ENCODE measurements around the gene DOK4. TPM values are rescaled to one million over a fixed set of nuclear protein-coding genes. Genes with fewer than 3 reads are reported as not detected.

DOK4 gene
- total RNA-seq, 4 donors from 2014 or later: 1.8 to 31.6 (median 24.5) TPM

DNA sequence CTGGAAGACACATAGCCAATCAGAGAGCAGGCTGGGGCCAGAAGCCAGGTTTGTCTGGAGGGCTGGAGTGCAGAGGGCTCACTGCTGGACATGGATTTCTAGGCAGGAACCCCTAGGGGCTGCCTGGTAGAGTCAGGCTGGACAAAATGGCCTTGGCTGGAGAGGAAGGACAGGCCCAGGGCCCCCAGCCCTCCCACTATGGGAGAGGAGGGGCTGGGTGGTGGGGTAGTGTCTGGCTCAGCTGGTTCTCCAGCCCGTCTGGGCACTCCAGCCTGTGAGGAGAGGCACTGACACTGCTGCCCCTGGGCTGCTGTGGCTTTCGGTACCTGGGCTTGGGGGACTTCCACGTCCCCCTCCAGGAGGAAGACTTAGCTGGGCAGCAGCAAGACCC lies 21.7 kb upstream of the DOK4 start:
- intact Hi-C loops (cut with DNase I; ENCODE audit: low total_unique reads): no loop called here
- no peaks in the 10 kb centered on the region for H3K27me3 ChIP-seq
- H3K4me3 ChIP-seq: no peak overlapping the region
- TF ChIP-seq, protein P1, sequence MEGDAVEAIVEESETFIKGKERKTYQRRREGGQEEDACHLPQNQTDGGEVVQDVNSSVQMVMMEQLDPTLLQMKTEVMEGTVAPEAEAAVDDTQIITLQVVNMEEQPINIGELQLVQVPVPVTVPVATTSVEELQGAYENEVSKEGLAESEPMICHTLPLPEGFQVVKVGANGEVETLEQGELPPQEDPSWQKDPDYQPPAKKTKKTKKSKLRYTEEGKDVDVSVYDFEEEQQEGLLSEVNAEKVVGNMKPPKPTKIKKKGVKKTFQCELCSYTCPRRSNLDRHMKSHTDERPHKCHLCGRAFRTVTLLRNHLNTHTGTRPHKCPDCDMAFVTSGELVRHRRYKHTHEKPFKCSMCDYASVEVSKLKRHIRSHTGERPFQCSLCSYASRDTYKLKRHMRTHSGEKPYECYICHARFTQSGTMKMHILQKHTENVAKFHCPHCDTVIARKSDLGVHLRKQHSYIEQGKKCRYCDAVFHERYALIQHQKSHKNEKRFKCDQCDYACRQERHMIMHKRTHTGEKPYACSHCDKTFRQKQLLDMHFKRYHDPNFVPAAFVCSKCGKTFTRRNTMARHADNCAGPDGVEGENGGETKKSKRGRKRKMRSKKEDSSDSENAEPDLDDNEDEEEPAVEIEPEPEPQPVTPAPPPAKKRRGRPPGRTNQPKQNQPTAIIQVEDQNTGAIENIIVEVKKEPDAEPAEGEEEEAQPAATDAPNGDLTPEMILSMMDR (IDR thresholded peaks at IDR 0.05): no peak
- TF ChIP-seq POLR2A (IDR thresholded peaks at IDR 0.05): no peak
- no peak overlapping the region for H3K27ac ChIP-seq
- H3K36me3 ChIP-seq: no peaks in the 10 kb centered on the region
- peaks cover 0 to 6% of the 10 kb centered on the region in 2 donors for H3K4me1 ChIP-seq
- H3K9me3 ChIP-seq: no peaks in the 10 kb centered on the region
- DNase-seq: no peak

DNA sequence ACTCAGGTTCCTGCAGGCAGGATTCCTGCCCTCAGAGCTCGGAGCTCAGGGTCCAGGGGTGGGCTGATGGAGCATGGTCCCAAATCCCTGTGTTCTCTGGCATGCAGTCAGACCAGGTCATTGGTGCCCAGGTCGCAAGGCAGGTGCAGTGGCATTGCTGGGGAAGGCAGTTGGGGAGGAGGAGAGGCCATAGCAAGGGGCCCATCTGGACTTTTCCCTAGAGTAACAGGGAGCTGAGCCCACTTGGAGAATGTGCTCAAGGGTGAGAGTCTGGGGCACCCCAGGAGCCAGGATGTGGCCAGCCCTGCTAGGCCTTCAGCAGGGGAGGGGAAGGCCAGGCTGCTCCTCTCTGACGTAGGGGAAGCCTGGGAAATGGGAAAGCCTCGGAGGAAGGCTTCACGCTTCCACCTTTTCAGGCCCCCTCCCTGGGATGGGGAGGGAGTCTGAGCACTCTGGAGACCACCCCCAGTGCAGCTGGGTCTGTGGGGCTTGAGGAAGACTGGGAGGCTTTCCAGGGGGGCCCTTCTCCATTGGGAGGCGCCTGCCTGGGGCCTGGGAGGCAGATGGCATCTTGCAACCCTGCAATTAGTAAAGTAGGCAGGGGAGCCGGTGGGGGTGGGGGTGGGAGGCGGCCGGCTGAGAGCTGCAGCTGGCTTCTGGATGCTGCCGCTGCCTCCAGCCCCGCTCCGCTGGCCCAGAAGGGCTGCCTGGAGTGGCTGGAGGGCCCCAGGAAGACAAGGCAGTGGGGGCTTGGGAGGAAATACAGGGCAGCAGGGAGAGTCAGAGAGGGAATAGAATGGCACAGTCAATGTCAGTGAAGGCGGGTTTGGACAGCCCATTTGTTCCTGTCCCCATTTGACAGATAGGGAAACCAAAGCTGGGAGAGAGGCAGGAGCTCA lies 21.1 kb upstream of the DOK4 start:
- Histone ChIP-seq H3K27ac (no peak overlapping the region), H3K36me3 (no peaks in the 10 kb centered on the region), H3K4me3 (no peak overlapping the region), H3K4me1 (no peaks in the 10 kb centered on the region), H3K9me3 (no peaks in the 10 kb centered on the region), H3K27me3 (no peaks in the 10 kb centered on the region)
- intact Hi-C loops (cut with DNase I; ENCODE audit: low total_unique reads): no loop called here
- TF ChIP-seq, protein P1 (IDR thresholded peaks at IDR 0.05): no peak
- no peak for TF ChIP-seq POLR2A (IDR thresholded peaks at IDR 0.05)
- DNase-seq: no peak

DNA sequence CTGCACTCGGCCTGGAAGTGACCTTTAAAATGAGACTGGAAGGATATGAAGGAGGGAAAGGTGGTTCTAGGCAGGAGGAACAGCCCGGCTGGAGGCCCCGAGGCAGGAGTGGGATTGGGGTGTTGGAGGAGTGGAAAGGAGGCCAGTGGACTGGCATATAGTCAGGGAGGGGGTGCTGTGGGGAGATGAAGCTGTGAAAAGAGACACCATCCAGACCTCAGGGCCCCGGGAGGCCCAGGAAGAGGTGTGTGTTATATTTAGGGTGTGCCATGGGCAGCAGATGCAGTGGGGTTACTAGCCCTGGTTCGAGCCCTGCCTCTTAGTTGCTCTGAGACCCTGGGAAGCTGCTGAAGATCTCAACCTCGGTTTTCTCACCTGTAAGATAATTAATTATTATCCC lies 18.9 kb upstream of the DOK4 start:
- H3K4me1 ChIP-seq: no peaks in the 10 kb centered on the region
- no peak for DNase-seq
- intact Hi-C loops (cut with DNase I; ENCODE audit: low total_unique reads): no loop called here
- TF ChIP-seq, protein P1 (IDR thresholded peaks at IDR 0.05): no peak
- no peak for TF ChIP-seq POLR2A (IDR thresholded peaks at IDR 0.05)
- H3K4me3 ChIP-seq: no peak overlapping the region
- H3K27me3 ChIP-seq: no peaks in the 10 kb centered on the region
- H3K9me3 ChIP-seq: no peaks in the 10 kb centered on the region
- no peaks in the 10 kb centered on the region for H3K36me3 ChIP-seq
- H3K27ac ChIP-seq: no peak overlapping the region

DNA sequence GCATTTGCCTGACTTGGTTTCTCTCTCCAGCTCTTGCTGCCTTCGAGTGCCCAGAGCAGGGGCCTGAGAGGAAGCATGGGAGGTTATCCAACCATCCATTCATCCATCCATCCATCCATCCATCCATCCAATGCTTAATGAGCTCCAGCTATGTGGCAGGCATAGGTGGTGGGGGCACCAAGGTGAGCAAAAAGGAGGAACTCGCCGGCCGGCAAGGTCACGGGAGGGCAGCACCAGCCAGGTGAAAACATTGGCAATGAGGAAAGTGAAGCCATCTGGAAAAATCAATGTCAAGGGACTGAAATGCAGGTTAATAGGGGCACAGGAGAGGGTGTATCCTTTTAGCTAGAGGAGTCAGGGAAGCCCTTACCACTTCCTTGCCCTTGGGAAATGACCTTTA lies 18.2 kb upstream of the DOK4 start:
- no peaks in the 10 kb centered on the region for H3K36me3 ChIP-seq
- no peak overlapping the region for H3K4me3 ChIP-seq
- no peak for DNase-seq
- H3K4me1 ChIP-seq: no peaks in the 10 kb centered on the region
- H3K9me3 ChIP-seq: no peaks in the 10 kb centered on the region
- TF ChIP-seq, protein P1 (IDR thresholded peaks at IDR 0.05): no peak
- TF ChIP-seq POLR2A (IDR thresholded peaks at IDR 0.05): no peak
- no peaks in the 10 kb centered on the region for H3K27me3 ChIP-seq
- no peak overlapping the region for H3K27ac ChIP-seq
- intact Hi-C loops (cut with DNase I; ENCODE audit: low total_unique reads): no loop called here

DNA sequence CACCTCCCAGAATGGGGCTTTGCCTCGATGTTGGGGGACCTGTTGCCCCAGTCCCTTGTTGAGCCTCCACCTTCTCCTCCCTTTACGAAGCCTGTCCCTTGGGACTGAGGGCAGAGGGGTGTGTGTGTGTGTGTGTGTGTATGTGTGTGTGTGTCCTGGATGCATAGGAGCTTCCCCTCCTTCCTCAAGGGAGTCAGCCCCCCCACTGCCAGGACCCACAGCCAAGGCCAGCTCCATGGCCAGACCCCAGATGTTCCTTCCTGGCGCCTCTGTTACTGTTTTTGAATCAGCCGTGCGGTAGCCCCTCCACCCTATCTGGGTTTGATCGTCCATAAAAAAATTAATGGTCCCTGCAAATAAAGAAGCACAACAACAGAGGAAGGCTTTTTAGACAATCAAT lies 17.7 kb upstream of the DOK4 start:
- intact Hi-C loops (cut with DNase I; ENCODE audit: low total_unique reads): no loop called here
- no peak overlapping the region for H3K27ac ChIP-seq
- no peaks in the 10 kb centered on the region for H3K9me3 ChIP-seq
- no peaks in the 10 kb centered on the region for H3K27me3 ChIP-seq
- TF ChIP-seq POLR2A (IDR thresholded peaks at IDR 0.05): no peak
- TF ChIP-seq, protein P1 (IDR thresholded peaks at IDR 0.05): no peak
- no peak overlapping the region for H3K4me3 ChIP-seq
- no peak for DNase-seq
- H3K4me1 ChIP-seq: no peaks in the 10 kb centered on the region
- no peaks in the 10 kb centered on the region for H3K36me3 ChIP-seq

Measured in uterus (tissue), 4 donors.